22Rv1 (cell line): ENCODE measurements around the gene FAM120B.
A peak's percentile ranks its signal among the peaks of the same experiment; 100 is the strongest.
"Not testable (repeated sequence)": the region's sequence is repeated elsewhere in the genome, so short reads cannot be mapped to it uniquely, and the experiment has no call there.

ENCODE experiments used
- H3K27ac ChIP-seq: fragments of 450-650 bp; 2 replicates; pipeline ENCODE4 v1.5.1; 2017
- ZFX ChIP-seq: fragments of 450-650 bp; IDR thresholded peaks from 2 replicates; pipeline ENCODE4 v1.6.1; 2017; ENCODE audit warnings: antibody characterized with exemption, borderline replicate concordance
- TF ChIP-seq, protein P1 (sequence below): fragments of 450-650 bp; IDR thresholded peaks from 2 replicates; pipeline ENCODE4 v1.5.1; 2017; ENCODE audit warnings: mild to moderate bottlenecking

The FAM120B gene

DNA sequence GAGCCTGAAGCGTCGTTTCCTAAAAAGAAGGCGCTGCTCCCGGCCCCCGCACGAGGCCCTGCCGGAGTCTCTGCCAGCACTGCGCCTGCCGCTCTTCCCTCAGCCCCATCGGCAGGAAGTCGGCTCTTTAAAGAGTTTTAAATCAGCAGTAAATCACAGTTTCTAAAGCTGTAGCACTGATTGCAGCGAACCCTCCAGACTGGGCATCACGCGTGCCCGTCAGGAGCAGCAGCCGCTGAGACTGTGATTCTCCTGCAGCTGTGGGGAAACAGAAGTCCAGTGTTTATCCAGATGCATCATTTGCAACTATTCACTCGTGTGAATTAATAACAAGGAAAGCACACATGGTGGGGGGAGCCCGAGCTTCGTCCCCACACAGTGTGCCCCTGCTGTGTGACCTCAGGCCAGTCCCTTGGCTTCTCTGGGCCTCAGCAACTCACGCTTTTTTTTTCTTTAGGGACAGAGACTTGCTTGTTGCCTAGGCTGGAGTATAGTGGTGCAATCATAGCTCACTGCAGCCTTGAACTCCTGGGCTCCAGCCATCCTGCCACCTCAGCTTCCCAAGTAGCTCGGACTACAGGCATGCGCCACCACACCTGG, 44.0 kb upstream of the FAM120B start:
- H3K27ac ChIP-seq = no peak overlapping the region
- TF ChIP-seq ZFX = no peak
- TF ChIP-seq, protein P1, sequence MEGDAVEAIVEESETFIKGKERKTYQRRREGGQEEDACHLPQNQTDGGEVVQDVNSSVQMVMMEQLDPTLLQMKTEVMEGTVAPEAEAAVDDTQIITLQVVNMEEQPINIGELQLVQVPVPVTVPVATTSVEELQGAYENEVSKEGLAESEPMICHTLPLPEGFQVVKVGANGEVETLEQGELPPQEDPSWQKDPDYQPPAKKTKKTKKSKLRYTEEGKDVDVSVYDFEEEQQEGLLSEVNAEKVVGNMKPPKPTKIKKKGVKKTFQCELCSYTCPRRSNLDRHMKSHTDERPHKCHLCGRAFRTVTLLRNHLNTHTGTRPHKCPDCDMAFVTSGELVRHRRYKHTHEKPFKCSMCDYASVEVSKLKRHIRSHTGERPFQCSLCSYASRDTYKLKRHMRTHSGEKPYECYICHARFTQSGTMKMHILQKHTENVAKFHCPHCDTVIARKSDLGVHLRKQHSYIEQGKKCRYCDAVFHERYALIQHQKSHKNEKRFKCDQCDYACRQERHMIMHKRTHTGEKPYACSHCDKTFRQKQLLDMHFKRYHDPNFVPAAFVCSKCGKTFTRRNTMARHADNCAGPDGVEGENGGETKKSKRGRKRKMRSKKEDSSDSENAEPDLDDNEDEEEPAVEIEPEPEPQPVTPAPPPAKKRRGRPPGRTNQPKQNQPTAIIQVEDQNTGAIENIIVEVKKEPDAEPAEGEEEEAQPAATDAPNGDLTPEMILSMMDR = no peak

DNA sequence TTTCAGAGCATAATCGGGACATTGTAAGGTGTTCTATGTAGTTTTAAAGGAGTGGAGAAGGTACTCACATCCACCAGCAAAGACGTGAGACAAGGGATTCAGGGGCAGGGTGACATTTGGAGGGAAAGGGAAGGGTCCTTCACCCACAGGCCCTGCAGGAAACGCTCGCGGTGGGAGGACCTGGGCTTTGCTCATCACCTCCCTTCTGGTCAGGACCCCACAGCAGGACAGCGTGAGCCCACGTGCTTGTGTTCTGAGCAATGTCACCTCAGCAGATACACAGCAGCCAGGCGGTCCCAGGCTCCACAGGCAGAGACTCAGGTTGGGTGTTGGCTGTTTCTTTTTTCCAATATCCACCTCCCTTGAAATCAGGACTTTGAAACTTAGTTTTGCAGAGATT, 43.1 kb upstream of the FAM120B start:
- no peak overlapping the region for H3K27ac ChIP-seq
- TF ChIP-seq, protein P1 = no peak
- no peak for TF ChIP-seq ZFX

DNA sequence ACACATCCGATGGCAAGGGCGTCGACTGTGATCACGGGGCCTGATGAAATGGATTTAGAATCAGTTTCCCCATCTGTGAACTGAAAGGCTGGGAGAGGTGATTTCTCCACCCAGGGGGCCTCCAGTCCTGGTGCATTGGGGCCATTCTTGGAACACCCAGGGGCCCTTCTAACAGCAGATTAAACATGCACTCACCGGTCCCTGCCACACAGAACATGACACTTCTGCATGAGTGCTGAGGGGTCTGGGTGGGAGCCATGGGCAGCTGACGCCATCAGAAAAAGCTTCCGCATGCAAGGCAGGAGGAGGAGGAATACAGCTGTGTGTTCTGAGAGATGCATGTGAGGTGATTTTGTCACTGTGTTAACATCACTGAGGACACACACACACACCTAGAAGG, 42.5 kb upstream of the FAM120B start:
- H3K27ac ChIP-seq = no peak overlapping the region

DNA sequence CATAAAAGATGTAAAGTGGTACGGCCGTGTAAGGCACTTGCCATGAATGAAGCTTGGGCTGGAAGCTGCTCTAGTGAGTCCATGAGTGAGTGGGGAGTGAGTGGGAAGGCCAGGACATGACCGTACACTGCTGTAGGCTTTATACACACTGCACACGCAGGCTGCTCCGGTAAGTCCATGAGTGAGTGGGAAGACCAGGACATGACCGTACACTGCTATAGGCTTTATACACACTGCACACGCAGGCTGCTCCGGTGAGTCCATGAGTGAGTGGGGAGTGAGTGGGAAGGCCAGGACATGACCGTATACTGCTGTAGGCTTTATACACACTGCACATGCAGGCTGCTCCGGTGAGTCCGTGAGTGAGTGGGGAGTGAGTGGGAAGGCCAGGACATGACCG, 41.9 kb upstream of the FAM120B start:
- not testable (repeated sequence) for H3K27ac ChIP-seq

More for the DNA sequence above, 42.5 kb upstream of the FAM120B start:
- TF ChIP-seq ZFX = no peak

DNA sequence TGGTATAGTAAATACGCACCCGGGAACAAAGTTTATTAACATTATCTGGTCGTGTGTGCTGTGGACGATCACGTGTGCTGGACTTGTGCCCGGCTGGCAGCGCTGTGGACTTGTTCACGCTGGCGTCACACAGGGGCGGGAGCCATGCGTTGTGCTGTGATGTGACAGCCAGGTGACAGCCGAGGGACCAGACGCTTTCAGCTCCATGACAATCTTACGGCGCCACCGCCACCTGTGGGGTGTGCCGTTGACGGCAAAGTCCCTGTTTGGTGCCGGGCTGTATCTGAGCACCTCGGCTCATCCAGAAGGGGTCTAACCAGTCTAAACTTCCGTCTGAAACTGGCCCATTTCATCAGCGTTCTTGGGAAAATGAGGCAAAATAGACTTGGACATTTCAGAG, 40.9 kb upstream of the FAM120B start:
- TF ChIP-seq, protein P1 = peak; percentile 38; the same call in 1 of the 2 replicates
- TF ChIP-seq ZFX = no peak
- H3K27ac ChIP-seq = no peak overlapping the region

DNA sequence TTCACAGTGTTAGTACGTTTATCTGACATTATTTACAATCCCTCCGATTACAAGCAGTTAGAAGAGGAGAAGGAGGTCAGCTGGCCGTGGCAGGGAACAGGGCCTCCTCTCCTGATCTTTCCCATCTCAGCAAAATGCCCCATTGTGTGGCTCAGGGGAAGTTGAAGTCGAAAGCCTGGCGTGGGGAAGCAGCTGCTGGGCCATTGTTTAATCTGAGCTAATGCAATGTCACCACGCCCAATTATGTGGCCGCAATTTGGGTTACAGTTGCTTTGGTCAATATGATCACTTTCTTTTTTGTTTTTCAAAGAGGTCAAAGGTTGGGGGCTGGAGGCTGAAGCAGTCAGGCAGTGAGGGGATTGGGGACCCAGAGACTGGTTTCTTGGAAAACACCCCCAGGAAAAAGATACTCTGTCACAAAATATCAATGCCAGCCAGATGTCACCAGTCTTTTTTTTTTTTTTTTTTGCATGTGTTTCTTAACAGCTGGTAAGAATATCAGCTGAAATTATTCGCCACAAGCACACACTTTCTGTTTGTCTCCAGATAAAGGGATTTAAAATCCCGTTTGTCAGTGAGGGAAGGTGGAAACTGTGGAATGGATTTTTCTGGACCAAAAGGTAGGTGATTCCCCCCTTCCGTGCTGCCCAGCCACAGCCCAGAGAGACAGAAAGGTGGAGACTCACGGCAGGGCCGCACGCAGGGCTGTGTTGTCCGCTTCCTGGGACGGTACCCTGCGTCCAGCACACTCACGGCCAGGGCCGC, 40.3 kb upstream of the FAM120B start:
- TF ChIP-seq ZFX = no peak
- TF ChIP-seq, protein P1 = 0 out of 2 replicates have a peak, but pooled peaks have one; percentile 7
- no peak overlapping the region for H3K27ac ChIP-seq

- no peak for TF ChIP-seq ZFX
- TF ChIP-seq, protein P1 = no peak
- H3K27ac ChIP-seq = no peak overlapping the region
Measured at GRCh38 chr6:170267688-170268087, 38.9 kb upstream of the FAM120B start.

GRCh38 chr6:170268216-170269129, 38.1 kb upstream of the FAM120B start:
- no peak overlapping the region for H3K27ac ChIP-seq
- TF ChIP-seq, protein P1 = no peak
- TF ChIP-seq ZFX = no peak
